ENCODE measurements around the gene FBXL3.
A peak's percentile ranks its signal among the peaks of the same experiment; 100 is the strongest.

Gene FBXL3

GRCh38 chr13:77026861-77027621 is at the start of gene FBXL3:
TSS of gene FBXL3 (minus strand) at chr13:77027159. CDS start at chr13:77021860, 5,299 bp downstream.
- DNase-seq (ENCODE audit: low read depth): peak; percentile 72

DNA sequence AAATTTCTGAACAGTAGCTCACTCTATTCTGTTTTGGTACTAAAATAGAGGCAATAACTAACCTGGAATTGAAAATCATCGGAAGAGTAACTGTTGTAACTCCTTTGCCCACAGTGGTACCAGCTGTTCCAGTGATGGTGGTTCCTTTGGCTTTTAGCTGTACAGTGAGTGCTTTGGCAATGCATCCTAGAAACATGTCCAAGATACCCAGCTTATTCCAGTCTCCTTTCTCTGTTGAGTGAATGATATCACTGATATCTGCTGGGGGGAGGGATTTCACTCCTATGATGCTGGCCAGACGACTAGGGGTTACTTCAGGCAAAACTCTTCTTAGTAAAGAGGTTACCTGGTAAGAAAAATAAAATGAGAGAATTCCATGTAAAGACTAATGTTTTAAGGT is 40.6 kb upstream of the FBXL3 start:
- no peak for DNase-seq (ENCODE audit: low read depth)

GRCh38 chr13:77065461-77066147 is 38.6 kb upstream of the FBXL3 start:
- DNase-seq (ENCODE audit: low read depth): no peak

DNA sequence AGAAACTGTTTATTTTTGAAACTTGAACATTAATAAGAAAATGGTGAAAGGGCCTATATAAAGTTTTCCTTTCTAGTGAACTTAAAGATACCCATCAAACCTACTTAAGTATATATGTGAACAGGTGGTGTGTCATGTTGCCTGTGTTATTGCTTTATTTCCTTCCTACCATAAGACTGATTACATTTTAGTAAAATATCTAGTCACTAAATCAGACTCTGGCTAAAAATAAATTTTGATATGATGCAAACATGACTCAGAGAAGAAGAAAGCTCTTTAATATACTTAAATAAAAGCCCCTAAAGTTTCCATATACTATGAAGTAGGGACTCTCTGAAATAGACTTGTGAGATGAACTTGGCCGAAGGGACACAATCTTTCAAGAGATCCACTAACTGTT is 35.1 kb upstream of the FBXL3 start:
- no peak for DNase-seq (ENCODE audit: low read depth)

DNA sequence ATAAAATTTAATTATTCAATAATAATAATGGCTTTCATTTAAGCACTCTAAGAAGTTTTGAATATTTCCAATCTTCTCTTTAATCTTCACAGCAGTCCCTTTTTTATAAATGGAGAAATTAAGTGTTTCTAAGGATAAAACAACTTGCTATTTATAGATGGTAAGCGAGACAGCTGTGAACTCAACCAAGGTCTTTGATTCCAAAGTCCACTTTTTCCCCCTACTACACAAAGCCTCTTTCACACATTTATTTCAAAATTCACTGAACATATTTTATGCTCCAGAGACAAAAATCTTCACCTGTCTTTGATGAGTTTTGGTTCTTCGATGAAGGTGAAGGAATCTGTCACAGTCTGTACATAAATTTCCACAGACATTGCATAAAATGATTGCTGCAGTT is 34.4 kb upstream of the FBXL3 start:
- no peak for DNase-seq (ENCODE audit: low read depth)

- DNase-seq (ENCODE audit: low read depth): no peak
These were observed 29.9 kb upstream of the FBXL3 start for GRCh38 chr13:77056886-77057285.

- no peak for DNase-seq (ENCODE audit: low read depth)
These were observed 29.4 kb upstream of the FBXL3 start for GRCh38 chr13:77056382-77056781.

GRCh38 chr13:77055158-77055557 is 28.2 kb upstream of the FBXL3 start:
- DNase-seq (ENCODE audit: low read depth): no peak

GRCh38 chr13:77053192-77053591 is 26.2 kb upstream of the FBXL3 start:
- no peak for DNase-seq (ENCODE audit: low read depth)

GRCh38 chr13:77048681-77049080 is 21.7 kb upstream of the FBXL3 start:
- DNase-seq (ENCODE audit: low read depth): no peak

DNA sequence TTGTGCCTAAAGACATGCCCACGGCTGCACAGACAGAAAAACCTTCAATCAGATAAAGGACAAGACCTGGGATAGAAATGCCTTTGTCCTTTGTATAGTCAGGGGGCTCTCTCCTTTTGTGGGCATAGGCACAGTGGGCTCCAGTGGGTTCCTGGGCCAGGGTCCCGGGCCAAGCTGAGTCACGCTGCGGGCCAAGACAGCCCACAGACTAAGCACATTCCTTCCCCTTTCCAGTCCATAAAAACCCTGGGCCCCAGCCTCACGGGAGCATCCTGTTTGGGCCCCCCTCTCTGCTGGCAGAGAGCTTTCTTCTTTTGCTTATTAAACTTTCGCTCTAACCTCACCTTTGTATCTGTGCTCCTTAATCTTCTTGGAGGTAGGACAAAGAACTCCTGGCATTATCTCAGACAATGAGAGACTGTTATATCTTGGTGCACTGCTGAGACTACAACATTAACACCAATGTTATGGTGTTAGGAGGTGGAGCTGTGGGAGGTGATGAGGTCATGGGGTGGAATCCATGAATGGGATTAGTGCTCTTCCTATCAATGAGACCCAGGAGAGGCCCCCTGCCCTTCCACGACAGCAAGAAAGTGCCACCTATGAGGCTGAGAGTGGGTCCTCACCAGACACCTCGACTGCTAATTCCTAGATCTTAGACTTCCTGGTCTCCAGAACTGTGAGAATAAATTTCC is 20.8 kb upstream of the FBXL3 start:
- no peak for DNase-seq (ENCODE audit: low read depth)

DNA sequence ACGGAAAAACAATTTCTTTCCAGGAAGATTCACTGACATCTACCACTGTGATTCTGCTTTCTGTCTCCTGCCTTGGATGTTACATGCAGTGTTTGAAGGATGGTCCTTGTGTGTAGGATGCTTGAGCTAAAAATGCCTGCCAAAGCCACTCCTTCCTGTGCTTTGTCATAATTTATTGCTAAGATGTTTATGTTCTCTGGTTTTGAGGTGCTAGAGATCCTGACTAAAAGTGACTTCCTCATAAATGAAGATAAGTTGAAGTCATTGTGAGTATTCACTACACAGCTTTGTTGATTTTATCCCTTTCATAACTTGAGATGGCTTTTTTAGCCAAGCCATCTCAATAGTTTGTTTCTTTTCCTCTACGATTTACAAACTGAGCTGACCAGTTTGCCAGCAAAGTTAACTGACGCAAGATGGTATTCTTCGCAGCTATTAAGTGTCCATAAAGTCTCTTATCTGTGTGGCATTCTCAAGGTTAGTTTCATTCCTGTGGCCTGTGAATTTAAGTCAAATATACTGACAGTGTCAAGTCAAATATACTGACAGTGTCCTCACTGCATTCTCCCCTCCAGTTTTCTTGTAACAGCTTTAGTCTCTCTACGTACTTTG is 15.7 kb upstream of the FBXL3 start:
- no peak for DNase-seq (ENCODE audit: low read depth)

DNA sequence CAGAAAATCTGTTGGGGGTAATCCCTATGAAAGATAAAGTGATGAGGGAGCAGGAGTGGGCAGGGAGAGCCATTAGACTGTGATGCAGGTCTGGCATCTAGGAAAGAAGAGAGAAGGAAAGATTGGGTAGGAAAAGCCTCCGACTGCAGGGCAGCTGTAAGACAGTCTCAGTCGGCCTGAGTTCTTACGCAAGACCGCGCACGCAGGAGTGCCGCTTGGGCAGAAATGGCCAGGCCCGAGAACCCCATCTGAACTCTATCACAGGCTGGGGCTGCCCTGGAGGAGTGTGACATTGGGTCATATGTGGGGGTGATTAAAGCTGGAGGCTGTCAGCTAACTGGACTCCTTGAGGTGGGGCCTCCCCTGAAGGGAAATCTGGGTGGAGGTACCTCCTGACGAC is 13.9 kb upstream of the FBXL3 start:
- no peak for DNase-seq (ENCODE audit: low read depth)

GRCh38 chr13:77040076-77040475 is 13.1 kb upstream of the FBXL3 start:
- DNase-seq (ENCODE audit: low read depth): no peak

DNA sequence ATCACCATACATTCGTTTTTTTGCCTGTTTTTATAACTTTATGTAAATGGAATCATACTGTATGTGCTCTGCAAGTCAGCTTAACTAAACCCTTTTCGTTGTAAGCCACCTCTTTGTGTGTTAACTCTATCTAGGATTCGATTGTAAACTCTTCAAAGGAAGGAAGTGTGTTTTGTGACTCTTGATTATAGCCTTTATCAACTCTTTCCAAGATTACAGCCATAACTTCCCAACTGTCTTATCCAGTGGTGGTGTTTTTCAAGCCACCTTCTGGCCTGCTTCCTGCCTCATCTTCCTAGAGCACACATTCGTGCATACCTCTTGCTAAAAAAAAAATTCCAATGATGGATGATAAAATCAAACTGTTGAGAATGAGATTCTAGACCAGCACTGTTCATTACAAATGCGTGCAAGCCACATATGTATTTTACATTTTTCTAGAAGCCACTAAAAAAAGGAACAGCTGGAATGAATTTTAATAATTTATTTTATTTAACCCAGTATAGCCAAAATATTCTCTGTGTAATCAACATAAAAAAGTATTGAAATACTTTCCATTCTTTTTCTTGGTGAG is 12.0 kb upstream of the FBXL3 start:
- no peak for DNase-seq (ENCODE audit: low read depth)

DNA sequence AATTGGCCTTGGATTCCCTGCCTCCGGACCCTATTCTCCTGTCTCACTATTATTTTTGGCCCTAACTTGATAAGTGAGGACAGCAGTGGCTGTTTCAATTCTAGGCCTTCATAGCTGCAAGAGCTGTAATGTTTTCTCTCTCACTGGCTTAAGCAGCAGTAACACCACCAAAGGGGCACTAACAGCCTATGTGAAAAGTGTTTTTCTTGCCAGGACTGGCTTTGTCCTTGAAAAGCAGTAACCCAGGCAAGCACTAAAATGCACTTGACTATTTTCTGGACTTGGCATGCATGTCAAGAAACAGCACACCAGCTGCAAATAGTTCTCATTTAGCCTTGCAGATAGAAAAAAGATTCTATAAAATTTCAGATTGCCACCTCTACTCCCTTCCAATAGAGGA is 9.3 kb upstream of the FBXL3 start:
- no peak for DNase-seq (ENCODE audit: low read depth)

DNA sequence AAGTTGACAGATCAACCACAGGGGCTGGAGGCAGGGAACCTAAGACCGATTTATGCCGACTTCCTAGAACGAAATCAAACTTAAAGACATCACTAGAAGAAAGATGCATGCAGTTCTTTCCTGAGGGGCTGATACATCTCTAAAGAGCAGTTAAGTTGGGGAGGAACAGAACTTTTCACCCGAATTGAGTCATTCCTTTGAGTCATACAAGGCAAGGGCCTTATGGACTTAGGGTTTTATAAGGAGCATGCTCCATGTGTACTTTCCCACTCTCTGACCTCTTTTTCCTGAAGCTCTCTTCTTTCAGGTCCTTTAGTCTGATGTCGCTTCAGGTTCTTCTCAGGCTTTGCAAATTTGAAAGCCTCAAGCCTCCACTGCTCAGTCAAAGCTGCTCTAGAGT is 7.9 kb upstream of the FBXL3 start:
- no peak for DNase-seq (ENCODE audit: low read depth)

GRCh38 chr13:77033717-77034302 is 6.9 kb upstream of the FBXL3 start:
- DNase-seq (ENCODE audit: low read depth): no peak

DNA sequence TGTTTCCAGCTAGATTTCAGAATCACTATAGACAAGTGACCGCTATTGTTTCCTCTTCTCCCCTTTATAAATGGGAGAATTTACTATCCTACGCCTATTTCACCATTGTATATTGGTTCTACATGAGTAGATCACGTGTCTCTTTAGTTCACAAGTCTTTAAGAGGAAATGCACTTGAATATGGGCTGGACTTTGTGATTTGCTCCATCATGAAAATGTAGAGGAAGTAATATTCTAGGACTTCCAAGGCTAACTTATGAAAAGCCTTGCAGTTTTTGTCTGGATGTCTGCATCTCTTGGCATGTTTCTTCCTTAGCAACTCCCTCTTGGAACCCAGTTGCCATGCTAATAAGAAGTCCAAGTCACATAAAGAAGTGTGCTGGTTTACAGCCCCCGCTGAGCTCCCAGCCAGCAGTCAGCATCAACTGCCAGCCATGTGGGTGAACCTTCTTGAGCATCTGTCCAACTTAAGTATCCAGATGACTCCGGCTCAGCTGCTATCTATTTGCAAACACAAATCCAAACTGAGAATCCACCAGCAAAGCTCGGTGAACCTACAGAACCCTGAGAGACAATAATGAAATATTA is 4.8 kb upstream of the FBXL3 start:
- DNase-seq (ENCODE audit: low read depth): no peak

GRCh38 chr13:77029436-77029835 is 2.5 kb upstream of the FBXL3 start:
- DNase-seq (ENCODE audit: low read depth): no peak

GRCh38 chr13:77028202-77028601 is 1.2 kb upstream of the FBXL3 start:
- no peak for DNase-seq (ENCODE audit: low read depth)

All from stimulated activated CD4-positive, alpha-beta T cell treated with anti-CD3 and anti-CD28 coated beads, Interleukin-2, amount 100 ng/mL, for 4 hours (primary cell).